Activated T-cell treated with anti-CD3 and anti-CD28 coated beads, Interleukin-2, amount 50 U/mL, for 48 hours (primary cell): ENCODE results near the gene PARD3.

Source experiments
- DNase-seq, 2 experiments: peaks; one replicate each; pipeline ENCODE4 v3.0.0-alpha.2; 2020

The PARD3 gene

DNA sequence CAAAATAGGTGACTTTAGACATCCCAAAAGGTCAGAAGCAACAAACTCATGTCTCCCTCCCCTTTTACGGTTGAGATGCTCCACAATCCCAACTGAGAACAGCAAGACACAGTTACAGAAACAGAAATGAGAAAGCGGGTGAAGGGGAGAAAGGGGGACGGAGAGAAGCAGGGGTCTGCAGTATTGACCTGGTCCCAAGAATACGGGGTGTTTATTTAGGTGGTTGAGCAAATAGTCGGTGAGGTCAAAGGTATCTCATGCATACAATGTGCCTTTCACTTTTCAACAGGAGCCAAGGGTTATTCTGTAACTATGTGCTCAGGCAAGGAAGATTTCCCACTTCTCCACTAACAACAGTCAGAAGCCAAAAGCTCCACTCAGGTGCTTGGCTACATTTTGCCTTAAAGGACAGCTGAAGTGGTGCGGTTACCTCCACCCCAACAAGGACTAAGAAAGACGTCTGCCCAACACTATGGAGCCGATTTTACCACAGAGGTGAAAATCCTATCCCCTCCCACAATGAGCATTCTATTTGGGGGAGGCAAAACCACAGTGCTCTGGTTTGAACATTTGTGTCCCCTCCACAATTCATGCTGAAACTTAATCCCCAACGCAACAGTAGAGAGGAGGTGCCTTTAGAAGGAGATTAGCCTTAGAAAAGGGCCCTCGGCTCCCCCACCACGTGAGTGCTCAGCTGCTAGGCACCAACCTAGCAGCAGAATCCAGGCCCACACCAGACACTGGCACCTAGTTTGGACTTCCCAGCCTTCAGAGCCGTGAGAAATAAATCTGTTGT is 77.9 kb downstream of the PARD3 start:
- DNase-seq: no peak

DNA sequence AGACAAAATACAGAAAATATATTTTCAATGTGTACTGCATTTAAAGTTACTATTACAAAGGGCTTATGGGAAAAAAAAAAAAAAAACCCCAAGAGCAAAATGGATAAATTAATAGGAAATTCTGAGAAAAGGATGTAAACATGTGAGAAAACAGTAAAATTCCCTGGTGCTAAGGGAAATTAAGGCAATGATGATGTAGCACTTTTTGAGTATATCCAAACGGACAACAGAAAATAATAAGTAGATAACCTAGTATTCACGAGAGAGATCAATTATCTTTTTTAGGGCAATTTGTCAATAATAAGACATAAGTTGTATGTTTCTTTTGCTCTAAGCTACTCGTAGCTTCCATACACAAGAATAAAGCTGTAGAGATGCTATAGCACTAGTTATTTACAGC is 80.2 kb downstream of the PARD3 start:
- no peak for DNase-seq

DNA sequence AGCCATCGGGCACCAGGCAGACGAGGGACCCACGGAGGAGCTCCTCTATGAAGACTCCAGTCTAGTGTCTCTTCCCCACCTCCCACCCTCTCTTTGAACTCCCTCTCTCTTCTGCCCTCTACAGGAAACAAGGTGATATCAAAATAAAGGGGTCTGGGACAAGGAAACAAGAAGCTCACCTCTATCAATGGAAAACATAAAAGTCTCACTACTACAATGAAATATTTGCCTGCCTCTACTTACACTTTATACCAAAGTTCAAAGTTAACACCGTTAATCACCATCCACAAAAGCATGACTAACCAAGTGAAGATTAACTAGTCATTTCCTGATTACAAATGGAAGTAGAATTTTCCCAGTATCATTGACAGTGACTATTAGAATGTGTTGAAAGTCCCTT is 82.2 kb downstream of the PARD3 start:
- DNase-seq: no peak

DNA sequence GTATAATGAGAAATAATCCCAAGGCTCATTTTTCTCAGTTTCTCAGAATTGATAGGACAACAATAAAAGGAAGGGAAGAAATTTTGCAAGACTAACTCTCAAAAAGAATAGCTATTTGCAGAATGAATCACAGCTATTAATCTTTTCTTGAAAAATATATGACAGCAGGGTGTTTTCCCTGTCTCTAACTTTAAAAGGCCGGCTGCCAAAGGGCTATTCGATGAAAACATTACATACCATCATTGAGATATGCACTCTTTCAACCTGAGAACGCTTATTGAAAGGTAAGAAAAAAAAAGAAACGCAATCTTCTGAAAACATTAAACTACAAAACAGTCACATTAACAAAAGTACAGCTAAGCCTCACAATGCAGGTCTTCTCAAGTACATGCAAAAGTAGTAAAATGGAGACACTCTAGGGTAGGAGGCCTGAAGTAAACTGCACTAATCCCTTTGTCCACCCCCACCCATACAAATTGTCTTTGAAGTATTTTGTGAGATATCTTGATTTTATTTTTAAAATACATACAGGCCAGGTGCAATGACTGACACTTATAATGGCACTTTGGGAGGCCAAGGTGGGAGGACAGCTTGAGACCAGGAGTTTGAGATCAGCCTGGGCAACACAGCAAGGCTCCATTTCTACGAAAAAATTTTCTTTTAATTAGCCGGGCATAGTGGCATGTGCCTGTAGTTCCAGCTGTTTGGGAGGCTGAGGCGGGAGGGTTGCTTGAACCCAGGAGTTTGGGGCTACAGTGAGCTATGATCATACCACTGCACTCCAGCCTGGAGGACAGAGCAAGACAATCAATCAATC is 83.0 kb downstream of the PARD3 start:
- no peak for DNase-seq

DNA sequence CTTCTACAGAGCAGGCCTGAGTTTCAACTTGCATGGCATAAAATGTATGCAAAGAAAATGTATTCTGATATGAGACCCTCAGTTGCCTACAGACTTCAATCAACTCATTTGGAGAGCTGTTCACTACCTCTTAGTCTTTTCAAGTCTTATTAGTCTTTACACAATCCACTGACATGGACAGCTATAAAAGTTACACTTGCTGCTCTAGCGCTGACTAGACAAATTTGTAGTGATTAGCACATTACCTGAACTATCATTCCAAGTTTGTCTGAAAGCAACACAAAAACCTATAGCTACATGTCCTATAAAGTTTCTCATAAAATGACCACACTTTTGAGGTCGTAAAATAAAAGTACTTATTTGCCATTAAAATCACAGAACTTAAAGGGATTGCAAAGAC is 83.9 kb downstream of the PARD3 start:
- no peak for DNase-seq

DNA sequence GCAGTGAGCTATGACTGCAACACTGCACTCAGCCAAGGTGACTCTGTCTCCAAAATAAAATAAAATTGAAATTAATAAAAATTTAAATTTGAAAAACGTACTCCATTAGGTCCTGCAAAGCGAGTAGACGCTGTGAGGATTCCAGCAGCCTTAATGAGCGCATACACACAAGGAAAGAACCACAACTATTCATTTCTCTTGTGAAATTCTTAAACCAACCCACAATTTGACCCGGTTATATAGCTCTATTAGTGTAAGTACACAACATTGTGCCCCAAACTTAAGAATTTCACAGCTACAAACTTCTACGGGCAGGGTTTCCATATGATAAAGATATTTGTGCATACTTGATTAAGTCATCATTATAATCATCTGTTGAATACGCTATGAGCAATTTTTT is 84.4 kb downstream of the PARD3 start:
- DNase-seq: no peak

DNA sequence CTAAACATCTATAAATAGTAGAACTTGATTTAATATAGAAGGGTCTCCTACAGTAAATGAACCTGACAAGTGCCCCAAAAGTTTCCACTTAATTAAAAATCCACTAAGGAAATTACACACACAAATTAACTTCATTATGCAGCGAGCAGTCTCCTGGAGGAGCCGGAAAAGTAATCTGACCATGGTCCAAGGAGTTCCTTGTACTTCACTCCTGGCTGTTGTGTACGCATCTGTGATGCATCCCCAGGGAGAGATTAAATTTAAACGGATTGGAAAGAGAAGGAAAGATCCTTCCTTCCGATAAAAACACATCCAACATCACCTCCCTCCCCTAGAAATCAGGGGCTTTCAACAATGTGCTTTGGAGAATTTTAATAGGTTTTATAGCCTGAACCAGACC is 85.5 kb downstream of the PARD3 start:
- DNase-seq: no peak

DNA sequence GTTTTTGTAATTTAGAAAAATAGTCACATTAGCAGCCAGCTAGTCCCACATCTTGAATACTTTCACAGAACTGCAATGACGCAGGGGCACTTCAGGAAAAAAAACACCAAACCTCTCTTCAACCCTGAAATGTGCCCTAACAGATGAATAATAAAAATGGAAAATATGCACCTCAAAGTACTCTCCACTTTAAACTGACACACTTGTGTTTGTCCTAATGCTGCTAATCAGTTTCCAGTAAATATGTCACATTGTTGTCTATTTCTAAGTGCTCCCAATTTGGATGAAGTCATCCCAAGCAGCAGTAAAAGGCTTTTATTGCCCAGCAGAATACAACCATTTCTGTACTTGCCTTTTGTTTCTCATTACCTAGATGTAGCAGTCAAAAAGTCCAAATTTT is 86.7 kb downstream of the PARD3 start:
- no peak for DNase-seq

DNA sequence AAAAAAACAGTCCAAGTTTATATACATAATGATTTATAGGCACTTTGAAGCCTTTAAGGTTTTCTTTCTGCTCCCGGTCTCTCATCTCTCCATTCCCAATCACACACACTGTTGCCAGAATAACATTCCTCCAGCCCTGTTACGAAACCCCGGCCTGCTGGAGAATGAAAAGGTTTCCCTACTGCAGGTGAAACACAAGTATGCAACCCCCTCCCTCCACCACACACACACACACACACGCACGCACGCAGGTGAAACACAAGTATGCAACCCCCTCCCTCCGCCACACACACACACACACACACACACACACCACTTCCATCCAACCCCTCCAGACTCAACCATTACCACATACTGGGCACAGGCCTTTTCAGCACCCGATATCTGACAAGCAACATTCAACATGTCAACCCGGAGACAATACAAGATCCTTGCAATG is 87.5 kb downstream of the PARD3 start:
- DNase-seq: no peak

DNA sequence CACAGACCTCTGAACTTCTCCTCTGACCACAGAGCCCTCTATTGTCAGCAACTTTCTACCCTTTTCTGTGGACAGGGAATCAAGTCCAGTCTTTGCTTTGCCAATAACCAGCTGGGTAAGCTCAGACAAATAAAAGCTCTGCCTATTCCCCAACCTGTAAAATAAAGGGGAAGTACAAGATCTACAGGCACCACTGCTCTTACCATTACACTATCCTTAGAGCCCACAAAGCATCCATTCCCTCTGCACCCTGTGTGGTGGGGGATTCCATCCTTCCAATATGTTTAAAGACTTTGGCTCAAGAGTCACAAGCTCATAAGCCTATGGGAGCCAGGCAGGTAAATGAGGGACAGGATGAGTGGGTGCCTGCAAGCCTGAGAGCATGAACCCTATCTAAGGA is 88.2 kb downstream of the PARD3 start:
- DNase-seq: no peak

DNA sequence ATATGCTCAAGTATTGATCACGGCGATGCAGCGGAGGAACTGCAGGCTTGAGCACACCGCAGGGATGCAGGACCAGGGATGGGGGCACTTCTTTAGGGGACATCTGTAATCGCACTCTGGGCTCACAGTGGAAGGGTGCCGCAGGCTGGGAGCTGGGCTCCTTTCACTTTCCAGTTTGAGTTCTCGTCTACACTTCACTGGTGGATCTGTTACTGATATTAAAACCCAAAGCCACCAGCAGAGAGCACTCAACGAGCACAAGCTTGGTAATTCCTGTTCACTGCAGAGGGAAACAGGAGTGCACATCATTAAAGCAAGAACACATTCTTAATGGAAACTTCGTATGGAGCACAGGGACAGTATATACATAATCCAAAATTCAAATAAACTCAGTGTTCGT is 91.3 kb downstream of the PARD3 start:
- DNase-seq: no peak

DNA sequence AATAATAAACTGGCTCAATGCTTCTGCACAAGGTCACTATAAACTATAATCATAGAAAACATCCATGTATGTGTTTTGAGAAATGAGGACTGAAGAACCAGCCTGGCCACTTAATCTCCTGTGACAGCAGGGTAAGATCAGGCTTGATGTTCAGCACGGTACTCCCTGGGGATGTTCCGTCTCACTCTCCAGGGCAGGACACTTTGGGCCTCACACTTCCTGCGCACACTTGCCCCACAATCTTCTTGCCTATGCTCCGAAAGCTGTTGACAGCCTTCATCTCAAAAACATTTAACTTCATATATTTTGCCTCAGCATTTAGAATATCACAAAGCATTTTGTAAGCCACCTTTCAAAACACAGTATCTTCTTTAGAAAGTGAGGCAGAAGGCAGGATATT is 92.7 kb downstream of the PARD3 start:
- no peak for DNase-seq

DNA sequence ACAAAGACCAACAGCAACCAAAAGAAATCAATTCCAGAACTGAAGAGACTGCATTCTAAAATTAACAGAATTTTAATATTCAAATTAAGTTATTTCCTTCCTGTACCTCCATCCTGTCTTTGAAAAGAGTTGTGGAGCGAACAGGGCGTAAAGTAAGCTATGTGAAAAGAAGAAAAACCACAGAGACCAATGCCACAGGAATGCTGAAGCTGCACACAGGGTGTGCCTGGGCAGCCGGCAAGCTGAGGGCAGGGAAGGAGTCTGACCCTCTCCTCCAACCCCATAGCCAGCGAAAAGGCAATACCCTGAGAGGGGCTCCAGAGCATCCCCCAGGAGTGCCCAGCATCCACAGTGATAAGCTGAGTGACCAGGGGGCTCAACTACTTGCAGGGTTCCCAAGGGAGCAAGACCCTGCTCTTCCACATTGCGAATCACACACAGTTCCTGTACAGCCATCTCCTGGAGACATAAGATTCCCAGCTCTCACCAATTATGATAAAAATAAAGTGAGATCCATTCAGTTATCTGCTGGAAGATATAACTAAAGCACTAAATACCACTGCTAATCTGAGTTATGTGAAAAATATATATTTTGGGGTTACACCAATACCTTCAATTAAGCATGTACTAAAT is 93.8 kb downstream of the PARD3 start:
- DNase-seq: no peak

DNA sequence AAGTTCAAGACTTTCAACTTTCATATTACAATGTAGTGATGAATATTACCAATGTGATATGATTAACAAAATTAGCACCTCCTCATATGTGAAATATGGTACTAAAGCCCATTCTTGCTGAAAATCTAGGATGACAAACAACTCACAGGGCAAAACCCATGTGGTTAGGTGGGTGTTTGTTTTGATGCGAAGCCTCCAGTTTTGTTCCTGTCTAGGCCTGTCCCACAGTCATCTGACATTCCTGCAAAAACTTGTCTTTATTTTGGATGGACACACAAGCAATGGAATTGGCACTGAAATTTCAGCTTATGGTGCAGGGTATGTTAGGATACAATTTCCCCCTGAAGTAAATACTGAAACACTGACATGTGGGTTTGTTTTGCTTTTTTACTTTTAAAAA is 95.3 kb downstream of the PARD3 start:
- DNase-seq: no peak

DNA sequence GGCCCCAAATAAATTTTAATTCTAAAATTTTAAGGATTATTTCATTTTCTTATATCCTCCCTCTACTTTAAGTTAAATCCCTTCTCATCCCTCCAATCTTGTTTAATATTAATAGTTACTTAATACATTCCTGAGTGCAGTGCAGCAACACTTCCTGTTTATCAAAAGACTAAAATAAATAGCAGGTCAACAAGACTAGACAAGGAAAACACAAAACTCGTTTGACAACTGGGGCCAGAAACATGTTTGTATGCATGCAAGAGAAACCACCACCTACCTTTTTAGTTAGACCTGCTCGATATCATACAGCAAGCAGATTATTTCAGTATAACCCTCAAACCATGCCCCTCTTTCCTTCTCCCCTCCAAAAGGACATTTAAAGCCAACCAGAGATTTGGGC is 95.8 kb downstream of the PARD3 start:
- no peak for DNase-seq

DNA sequence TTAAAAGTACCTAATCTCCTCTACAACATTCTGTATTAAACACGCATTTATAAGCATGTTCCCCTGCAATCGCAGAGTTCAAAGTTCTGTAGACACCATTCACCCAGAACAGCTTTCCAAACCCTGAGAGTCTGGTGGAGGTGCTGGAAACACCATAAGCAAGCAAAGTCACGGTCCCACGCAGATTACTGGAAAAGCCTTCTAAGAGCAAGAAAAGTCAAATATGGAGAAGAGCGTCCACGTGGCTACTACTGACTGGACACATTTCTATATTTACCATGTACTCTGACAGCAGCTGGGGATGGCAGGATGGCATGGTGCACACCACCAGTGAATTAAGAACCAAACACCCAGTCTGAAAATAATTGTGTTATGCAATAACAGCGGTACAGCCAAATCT is 97.7 kb downstream of the PARD3 start:
- no peak for DNase-seq

DNA sequence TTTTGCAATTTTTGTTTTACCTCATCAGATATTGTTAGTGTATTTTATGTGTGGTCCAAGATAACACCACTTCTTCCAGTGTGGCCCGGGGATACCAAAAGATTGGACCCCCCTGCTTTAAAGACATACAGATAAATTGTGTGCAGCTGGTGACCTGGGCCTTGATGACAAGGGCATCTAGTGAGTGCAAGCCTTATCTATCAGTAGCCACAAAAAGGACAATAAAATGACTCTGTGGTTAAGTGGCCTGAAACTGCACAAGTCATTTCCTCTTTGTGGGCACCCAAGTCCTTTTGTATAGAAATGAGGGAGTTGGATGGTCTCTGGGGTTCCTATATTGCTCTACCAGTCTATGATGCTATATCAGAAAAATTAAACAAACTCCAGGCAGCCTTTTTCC is 98.1 kb downstream of the PARD3 start:
- no peak for DNase-seq

DNA sequence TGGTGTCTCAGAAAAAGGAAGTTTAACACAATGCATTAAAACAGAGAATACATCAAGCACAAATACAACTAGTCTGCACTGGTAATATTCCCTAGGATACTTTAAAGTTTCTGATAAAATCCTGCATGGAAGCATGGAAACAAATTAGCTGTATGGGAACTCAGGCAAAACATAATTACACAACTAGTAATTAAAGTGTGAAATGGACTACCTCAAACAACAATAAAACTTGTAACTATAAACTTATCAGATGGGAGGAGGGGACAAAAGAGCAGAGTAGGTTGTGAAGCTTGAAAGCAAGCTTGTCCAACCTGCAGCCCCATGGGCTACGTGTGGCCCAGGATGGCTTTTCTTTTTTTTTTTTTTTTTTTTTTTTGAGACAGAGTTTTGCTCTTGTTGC is 98.9 kb downstream of the PARD3 start:
- DNase-seq: no peak

DNA sequence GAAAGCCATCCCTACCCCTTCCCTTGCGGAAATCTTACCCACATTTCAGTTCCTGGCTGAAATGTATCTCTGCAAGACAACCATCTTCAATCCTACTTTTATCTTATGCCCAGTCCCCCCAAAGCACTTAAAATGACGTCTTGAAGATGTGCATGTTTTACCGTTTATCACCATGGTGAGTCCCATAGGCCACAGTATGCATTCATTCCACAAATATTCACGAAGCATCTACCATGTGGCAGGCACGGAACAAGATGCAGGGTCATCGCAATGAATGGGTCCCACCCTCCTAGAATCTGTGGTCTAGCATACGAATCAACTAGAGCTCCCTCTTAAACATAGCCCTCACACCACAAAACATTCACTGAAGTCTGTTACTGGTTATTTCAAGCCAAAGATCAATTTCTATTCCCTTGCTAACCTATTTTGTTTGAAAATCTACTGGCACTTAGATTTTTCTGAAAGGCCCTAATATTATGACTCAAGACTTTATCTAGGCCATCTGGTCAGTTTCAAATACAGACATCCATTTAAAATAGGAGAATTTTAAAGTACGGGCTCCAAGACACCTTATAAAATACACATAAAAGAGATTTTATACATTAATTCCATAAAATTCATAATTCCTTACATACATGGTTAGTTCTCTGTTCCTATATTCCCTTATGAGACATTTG is 99.4 kb downstream of the PARD3 start:
- DNase-seq: no peak

DNA sequence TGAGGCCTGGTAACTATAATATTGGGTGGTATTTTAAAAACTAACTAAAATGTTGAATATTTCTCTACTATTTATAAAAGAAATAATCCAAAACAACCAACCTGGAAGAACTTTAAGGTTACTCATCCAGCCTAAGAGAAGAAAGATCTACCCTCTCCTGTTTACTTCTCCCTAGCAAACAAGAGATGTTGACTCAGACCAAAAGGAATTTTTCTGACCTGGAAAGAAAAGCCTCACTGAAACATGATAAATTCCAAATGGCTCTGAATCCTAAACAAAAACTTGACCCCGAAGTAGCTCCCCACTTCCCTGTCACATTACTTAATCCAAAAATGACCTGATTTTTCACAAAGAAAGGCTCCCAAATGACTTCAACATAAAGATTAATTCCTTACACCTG is 101.2 kb downstream of the PARD3 start:
- no peak for DNase-seq

DNA sequence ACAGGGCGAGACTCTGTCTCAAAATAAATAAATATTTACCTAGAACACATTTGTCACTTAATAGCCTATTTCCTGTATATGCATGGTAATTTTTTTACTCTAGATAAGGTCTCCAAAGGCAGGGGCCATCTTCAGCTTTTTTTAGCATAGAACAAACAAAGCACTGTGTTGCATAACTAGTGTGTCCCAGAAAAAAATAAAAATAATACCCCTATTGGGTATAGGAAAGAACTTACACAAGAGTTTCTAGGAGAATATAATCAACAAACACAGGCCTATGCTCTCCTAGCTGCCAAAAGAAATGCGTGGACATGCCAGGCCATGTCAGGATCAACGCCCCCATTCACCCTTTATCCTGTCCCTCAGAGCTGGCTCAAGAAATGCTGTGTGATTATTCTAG is 103.6 kb downstream of the PARD3 start:
- DNase-seq: no peak

DNA sequence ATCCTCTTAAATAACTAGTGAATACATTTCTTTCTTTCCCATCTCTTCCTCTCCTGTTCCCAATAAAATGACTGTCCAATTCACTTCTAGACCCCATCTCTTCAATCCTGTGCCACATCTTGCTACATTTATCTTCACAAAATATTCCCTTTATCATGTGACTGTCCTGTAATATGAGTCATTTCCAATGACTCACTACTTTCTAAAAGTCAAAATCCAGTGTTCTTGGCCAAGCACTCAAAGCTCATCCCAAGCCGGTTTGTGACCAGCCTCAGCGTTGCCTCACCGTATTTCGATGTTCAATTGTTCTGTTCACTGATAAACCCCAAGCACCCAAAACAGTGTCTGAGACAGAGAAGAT is 104.7 kb downstream of the PARD3 start:
- DNase-seq: no peak

DNA sequence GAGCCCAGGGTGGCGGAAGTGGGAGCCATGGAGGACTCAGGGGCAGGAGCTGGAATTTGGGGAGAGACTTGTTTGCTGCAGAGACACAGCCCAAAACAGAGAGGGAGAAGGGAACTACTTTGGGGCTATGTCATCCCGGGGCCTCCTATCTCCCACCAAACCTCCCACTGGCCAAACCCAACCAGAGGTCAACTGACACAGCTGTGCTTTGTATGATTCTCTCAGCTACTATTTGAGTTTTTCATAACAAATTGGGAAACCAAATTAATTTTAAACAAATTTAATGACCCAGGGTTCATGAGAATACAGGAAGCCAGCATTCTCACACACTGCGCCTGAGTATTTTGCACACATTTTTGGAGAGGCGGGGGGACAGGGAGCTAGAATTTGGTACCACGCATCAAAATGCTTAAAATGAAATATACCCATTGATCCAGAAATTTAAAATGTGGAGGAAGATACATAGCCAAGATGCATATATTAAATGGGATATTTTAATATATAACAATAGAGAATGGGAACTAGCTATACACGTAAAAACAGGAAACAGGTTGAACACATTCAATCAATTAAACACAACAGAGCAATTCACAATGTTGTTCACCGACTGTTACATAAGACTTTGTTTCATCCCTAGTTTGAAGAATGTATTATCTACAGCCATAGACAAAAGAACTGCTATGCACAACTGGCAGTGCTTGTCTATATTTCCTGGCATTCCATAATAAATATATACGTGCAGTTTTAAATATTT is 105.3 kb downstream of the PARD3 start:
- no peak for DNase-seq
